Amniotic stem cell (primary cell): Measurements from ENCODE around the gene MTHFR.
A peak's percentile ranks its signal among the peaks of the same experiment; 100 is the strongest.

Experiments used
- DNase-seq: peaks from one replicate; lab custom pipeline; 2025; lab: John Stamatoyannopoulos, UW

The MTHFR gene

GRCh38 chr1:11805422-11806306 is at the start of gene MTHFR, which contains the start of gene CLCN6:
MTHFR (minus strand) TSS chr1:11805964; CDS start chr1:11803116, 2,848 bp downstream.
CLCN6 (plus strand) TSS chr1:11806191; CDS start chr1:11806263, 72 bp downstream.
- DNase-seq: peak; percentile 99

DNA sequence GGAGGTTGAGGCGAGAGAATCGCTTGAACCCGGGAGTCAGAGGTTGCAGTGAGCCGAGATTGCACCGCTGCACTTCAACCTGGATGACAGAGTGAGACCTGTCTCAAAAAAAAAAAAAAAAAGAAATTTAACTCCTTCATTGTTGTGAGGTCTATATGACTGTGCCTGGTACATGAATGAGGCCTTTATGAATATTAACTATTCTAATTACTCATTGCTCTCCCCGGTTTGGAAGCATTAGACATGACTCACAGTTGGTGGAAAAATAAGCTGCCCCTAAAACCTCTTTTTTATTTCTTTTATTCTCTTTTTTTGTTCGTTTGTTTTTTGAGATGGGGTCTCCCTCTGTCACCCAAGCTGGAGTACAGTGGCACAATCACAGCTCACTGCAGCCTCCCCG is 49.7 kb upstream of the MTHFR start:
- no peak for DNase-seq

DNA sequence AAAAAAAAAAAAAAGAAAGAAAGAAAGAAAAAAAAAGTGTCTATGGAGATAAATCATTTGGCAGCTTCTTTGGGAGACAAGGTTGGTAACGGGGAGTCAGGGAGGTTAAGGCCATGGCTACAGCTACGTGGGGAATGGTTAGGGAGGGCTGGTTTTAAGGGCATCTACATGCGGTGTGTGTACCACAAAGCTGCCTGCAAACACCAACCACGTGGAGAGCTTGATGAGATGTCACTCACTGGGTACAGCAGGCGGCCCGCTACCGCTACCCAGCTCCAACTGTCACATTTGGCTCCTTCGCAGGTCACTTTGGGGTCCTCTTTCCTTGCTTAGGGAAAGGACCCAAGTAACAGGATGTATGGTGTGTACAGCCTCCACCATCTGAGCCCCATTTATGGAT is 48.8 kb upstream of the MTHFR start:
- no peak for DNase-seq

DNA sequence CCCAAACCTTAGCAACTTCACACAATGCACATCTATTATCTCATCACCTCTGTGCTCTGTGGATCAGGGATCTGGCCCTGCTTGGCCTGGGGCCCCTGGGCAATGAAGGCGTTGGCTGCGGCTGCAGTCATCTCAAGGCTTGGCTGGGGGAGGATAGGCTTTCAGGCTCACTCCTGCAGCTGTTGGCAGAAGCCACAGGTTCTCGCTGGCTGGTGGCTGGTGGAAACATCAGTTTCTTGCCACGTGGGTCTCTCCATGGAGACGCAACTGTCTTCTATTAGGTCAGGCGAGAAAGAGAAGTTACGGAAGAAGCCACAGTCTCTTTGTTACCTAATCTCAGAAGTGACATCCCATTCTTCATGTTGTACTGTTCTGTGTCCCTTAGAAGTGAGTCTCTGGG is 45.4 kb upstream of the MTHFR start:
- no peak for DNase-seq

- DNase-seq: no peak
Observed at GRCh38 chr1:11850156-11850555, 44.4 kb upstream of the MTHFR start.

GRCh38 chr1:11848373-11848700 is 42.6 kb upstream of the MTHFR start:
- no peak for DNase-seq

DNA sequence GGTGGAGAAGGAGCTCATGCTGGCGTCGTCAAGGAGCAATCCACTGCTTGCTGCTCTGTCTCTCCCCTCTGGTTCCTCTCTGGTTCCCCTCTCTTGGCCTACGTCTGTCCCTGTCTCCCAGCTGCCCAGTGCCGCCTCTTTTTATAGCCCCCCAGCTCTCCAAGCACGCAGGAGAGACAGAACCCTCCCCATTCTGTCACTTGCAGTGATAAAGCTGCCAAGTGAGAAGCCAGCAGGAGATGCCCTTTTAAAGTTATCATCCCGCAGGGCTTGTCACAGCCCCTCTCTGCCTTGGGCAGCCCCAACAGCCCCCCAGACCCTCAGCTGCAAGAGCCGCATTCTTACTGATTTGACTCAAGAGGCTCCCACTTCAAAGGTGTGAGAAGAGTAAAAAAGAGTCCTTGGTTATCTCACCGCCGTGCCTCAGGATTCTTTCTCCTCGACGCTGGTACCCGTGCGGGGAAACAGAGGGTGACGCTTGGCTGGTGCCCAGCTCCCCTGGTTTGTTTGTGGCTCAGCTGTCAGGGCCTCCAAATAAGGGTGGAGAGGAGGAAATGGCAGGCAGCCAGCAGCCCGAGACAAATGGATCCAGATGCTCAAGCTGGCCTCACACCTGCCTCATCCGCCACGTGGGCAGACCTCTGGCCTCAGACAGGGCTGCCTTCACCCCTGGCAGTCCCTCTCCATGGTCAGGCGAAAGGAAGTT is 42.1 kb upstream of the MTHFR start, which contains the start of gene NPPA:
TSS of gene NPPA (minus strand) at position 117 of the 706 bp plus-strand sequence. CDS start at position 18, 99 bp downstream.
- DNase-seq: no peak

- DNase-seq: no peak
Observed at GRCh38 chr1:11845641-11846335, 40.0 kb upstream of the MTHFR start.

GRCh38 chr1:11842154-11843041 is 36.6 kb upstream of the MTHFR start:
- DNase-seq: no peak

DNA sequence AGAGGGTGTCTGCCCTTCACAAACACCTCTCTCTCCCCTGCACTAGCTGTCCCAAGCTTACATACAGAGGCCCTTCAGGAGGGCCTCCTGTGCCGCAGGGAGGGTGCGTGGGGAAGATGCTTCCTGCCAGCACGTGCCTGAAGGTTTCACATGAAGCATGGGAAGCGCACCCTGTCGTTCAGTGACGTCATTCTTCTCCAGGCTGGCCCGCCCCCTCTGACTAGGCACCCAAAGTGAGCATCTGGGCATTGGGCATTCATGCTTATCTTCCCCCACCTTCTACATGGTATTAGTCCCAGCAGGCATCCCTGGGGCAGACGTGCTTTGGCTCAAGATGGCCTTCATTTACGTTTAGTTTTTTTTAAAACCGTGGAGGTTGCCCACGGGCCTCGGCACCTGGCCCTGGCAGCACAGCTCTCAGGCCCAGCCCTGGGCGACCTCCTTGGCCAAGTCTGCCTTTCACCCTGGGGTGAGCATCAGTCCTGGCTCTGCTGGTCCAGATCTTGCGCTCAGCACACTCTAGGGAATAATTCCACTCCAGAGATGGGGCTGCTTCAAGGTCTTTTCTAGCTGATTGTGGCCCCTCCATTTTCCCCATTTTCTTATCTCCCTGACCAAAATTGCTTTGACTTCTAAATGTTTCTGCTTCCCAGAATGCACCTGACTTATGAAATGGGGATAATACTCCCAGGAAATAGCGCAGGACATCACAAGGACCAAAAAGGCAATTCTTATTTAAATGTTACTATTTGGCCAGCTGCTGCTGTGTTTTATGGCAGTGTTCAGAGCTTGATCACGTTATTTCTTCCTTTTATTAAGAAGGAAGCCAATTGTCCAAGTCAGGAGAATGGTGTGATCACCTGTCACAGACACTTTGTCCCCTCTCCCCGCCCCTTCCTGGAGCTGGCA is 35.7 kb upstream of the MTHFR start:
- DNase-seq: no peak

- DNase-seq: no peak
Observed at GRCh38 chr1:11839727-11840705, 34.3 kb upstream of the MTHFR start.

GRCh38 chr1:11838349-11839272 is 32.8 kb upstream of the MTHFR start:
- peak; percentile 6 for DNase-seq

GRCh38 chr1:11837767-11838348 is 32.1 kb upstream of the MTHFR start:
- DNase-seq: no peak

GRCh38 chr1:11836955-11837766 is 31.4 kb upstream of the MTHFR start:
- DNase-seq: no peak

DNA sequence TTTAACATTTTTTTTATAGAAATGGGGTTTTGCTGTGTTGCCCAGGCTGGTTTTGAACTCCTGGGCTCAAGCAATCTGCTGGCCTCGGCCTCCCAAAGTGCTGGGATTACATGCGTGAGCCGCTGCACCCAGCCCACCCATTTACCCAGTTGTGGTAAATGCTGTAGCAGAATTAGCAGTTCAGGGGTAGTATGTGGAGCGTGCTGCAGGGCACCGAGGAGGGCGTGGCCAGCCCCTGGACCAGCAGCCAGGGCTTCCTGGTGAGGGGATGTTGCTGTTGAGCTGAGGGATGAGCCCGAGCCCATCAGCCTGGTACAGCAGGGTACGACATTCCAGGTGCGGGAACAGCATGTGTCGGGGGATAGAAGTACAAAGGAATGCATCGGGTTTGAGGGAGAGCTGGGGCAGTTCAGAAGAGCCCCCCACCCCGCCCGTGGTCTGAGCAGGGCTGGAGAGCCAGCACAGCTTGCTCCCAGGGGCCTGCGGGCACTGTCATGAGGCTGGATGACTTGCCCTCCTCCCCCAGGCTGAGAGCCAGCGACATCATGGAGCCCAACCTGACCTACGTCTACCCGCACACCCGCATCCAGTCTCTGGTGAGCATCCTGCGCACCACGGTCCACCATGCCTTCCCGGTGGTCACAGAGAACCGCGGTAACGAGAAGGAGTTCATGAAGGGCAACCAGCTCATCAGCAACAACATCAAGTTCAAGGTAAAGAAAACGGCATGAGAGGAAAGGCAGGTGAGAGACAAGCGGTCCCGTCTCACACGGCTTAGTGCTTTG is 29.9 kb upstream of the MTHFR start:
- no peak for DNase-seq

DNA sequence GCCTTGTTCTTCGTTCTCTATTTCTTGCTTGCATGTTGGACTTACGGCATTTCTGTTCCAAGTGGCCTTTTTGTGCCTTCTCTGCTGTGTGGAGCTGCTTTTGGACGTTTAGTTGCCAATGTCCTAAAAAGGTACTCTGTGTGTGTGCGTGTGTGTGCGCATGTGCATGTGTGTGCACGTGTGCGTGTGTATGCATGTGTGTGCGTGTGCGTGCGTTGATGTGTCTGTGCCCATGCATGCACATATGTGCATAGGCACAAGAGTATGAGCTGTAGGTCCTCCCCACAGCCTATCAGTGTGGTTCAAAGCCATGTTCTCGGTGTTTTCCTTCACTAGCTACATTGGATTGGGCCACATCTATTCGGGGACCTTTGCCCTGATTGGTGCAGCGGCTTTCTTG is 28.1 kb upstream of the MTHFR start:
- no peak for DNase-seq
